Muscle of arm (tissue), 12 donors: ENCODE measurements around the gene CDH13. TPM values are rescaled to one million over a fixed set of nuclear protein-coding genes. Genes with fewer than 3 reads are reported as not detected.

Experiments used
- DNase-seq: peaks from one replicate; pipeline ENCODE4 v3.0.0-alpha.2; 2013
- polyA plus RNA-seq, 12 donors: library from polyadenylated mRNA; unstranded; fragments of 120-200 nt; gene quantifications; one replicate each; pipeline ENCODE4 v1.2.1, GENCODE V29; 2013; ENCODE audit not compliant: insufficient read length in 12 of 12

CDH13 gene
- polyA plus RNA-seq, 12 donors = 28.8 to 58.8 (median 54.1) TPM; not detected in 1

GRCh38 chr16:82738699-82739098 lies 111.9 kb downstream of the CDH13 start:
- DNase-seq = no peak

GRCh38 chr16:82741073-82741615 lies 114.4 kb downstream of the CDH13 start:
- DNase-seq = no peak

GRCh38 chr16:82744958-82745357 lies 118.2 kb downstream of the CDH13 start:
- DNase-seq = no peak

GRCh38 chr16:82748026-82748425 lies 121.3 kb downstream of the CDH13 start:
- no peak for DNase-seq

- DNase-seq = no peak
Observed at GRCh38 chr16:82750068-82750467, 123.3 kb downstream of the CDH13 start.

- no peak for DNase-seq
Observed at GRCh38 chr16:82751020-82751419, 124.3 kb downstream of the CDH13 start.

GRCh38 chr16:82752172-82752571 lies 125.4 kb downstream of the CDH13 start:
- DNase-seq = no peak

GRCh38 chr16:82753821-82754220 lies 127.1 kb downstream of the CDH13 start:
- no peak for DNase-seq

GRCh38 chr16:82754716-82755513 lies 128.1 kb downstream of the CDH13 start:
- DNase-seq = no peak

- no peak for DNase-seq
Observed at GRCh38 chr16:82755570-82756282, 129.0 kb downstream of the CDH13 start.

- no peak for DNase-seq
Observed at GRCh38 chr16:82756283-82756599, 129.5 kb downstream of the CDH13 start.

GRCh38 chr16:82758406-82758805 lies 131.6 kb downstream of the CDH13 start:
- DNase-seq = no peak

- DNase-seq = no peak
Observed at GRCh38 chr16:82758904-82759303, 132.1 kb downstream of the CDH13 start.

GRCh38 chr16:82761236-82761635 lies 134.5 kb downstream of the CDH13 start:
- no peak for DNase-seq

GRCh38 chr16:82761858-82762257 lies 135.1 kb downstream of the CDH13 start:
- DNase-seq = no peak

- DNase-seq = no peak
Observed at GRCh38 chr16:82763371-82763770, 136.6 kb downstream of the CDH13 start.

- no peak for DNase-seq
Observed at GRCh38 chr16:82767198-82767597, 140.4 kb downstream of the CDH13 start.

- no peak for DNase-seq
Observed at GRCh38 chr16:82767808-82768207, 141.0 kb downstream of the CDH13 start.

GRCh38 chr16:82769845-82770244 lies 143.1 kb downstream of the CDH13 start:
- DNase-seq = no peak

GRCh38 chr16:82772215-82772614 lies 145.4 kb downstream of the CDH13 start:
- DNase-seq = no peak

- DNase-seq = no peak
Observed at GRCh38 chr16:82773018-82773417, 146.2 kb downstream of the CDH13 start.

- DNase-seq = no peak
Observed at GRCh38 chr16:82776470-82777146, 149.8 kb downstream of the CDH13 start.
